Keratinocyte (primary cell): ENCODE results near the gene ESRRG. TPM values are rescaled to one million over a fixed set of nuclear protein-coding genes. Genes with fewer than 3 reads are reported as not detected.

Experiments
- DNase-seq: peaks from one replicate; pipeline ENCODE4 v3.0.0-alpha.2; 2011; ENCODE audit warnings: low read depth, missing footprints, low spot score
- FAIRE-seq: peaks from 2 replicates; lab custom pipeline; 2011; peaks lifted over from hg19 to GRCh38; lab: Jason Lieb, UNC
- H2AFZ ChIP-seq: 2 replicates; pipeline ENCODE4 v1.6.0; 2012; ENCODE audit warnings: low read length, control low read depth, inconsistent platforms; ENCODE audit not compliant: control insufficient read depth
- H3K27ac ChIP-seq: 2 replicates; pipeline ENCODE4 v1.5.1; 2011; ENCODE audit warnings: low read length; ENCODE audit not compliant: control insufficient read depth, insufficient read depth
- H3K27me3 ChIP-seq: 3 replicates; pipeline ENCODE4 v1.6.0; 2011; ENCODE audit warnings: low read length; ENCODE audit not compliant: control insufficient read depth, insufficient read depth; ENCODE audit errors: extremely low read depth
- H3K36me3 ChIP-seq, 2 experiments: 2 replicates in 1 of 2; 3 replicates in 1 of 2; pipeline ENCODE4 v1.5.1; 2011; ENCODE audit warnings: low read length in 2 of 2, mild to moderate bottlenecking in 1 of 2; ENCODE audit not compliant: control insufficient read depth in 2 of 2, insufficient read depth in 2 of 2; ENCODE audit errors: extremely low read depth in 1 of 2
- H3K4me1 ChIP-seq: 3 replicates; pipeline ENCODE4 v1.5.1; 2011; ENCODE audit warnings: low read length; ENCODE audit not compliant: control insufficient read depth, insufficient read depth; ENCODE audit errors: extremely low read depth
- H3K4me2 ChIP-seq: 3 replicates; pipeline ENCODE4 v1.6.0; 2011; ENCODE audit warnings: low read depth, low read length; ENCODE audit not compliant: control insufficient read depth, insufficient read depth; ENCODE audit errors: extremely low read depth
- H3K4me3 ChIP-seq, 3 experiments: fragments of 200-600 bp in 1 of 3; sonication (generic) in 1 of 3; 2 replicates in 2 of 3; 3 replicates in 1 of 3; pipeline ENCODE4 v1.5.1; 2011 to 2016; ENCODE audit warnings: low read length in 3 of 3, mild to moderate bottlenecking in 3 of 3, control low read depth in 2 of 3, inconsistent platforms in 1 of 3, low read depth in 1 of 3, mixed read lengths in 1 of 3, mixed run types in 1 of 3, moderate library complexity in 1 of 3; ENCODE audit not compliant: control insufficient read depth in 2 of 3, insufficient read depth in 2 of 3; ENCODE audit errors: extremely low read depth in 1 of 3
- H3K79me2 ChIP-seq: 2 replicates; pipeline ENCODE4 v1.6.0; 2012; ENCODE audit warnings: low read length; ENCODE audit not compliant: control insufficient read depth, insufficient read depth
- H3K9ac ChIP-seq: 3 replicates; pipeline ENCODE4 v1.6.0; 2011; ENCODE audit warnings: low read length; ENCODE audit not compliant: control insufficient read depth, insufficient read depth; ENCODE audit errors: extremely low read depth
- H3K9me1 ChIP-seq: 3 replicates; pipeline ENCODE4 v1.6.0; 2011; ENCODE audit warnings: low read length; ENCODE audit not compliant: control insufficient read depth, insufficient read depth; ENCODE audit errors: extremely low read depth
- H3K9me3 ChIP-seq: 2 replicates; pipeline ENCODE4 v1.5.1; 2012; ENCODE audit warnings: low read depth, low read length; ENCODE audit not compliant: control insufficient read depth
- H4K20me1 ChIP-seq: 3 replicates; pipeline ENCODE4 v1.6.0; 2011; ENCODE audit warnings: low read length; ENCODE audit not compliant: control insufficient read depth, insufficient read depth; ENCODE audit errors: extremely low read depth
- CTCF ChIP-seq, 3 experiments: IDR thresholded peaks in 1 of 3; conservative IDR thresholded peaks in 1 of 3; optimal IDR thresholded peaks in 1 of 3; 2 replicates in 2 of 3; 3 replicates in 1 of 3; pipeline versions ENCODE3 to v1.5.1; 2011; ENCODE audit warnings: low read length in 3 of 3, mild to moderate bottlenecking in 3 of 3, moderate library complexity in 2 of 3, control low read depth in 1 of 3, inconsistent platforms in 1 of 3; ENCODE audit not compliant: insufficient read depth in 2 of 3; ENCODE audit errors: extremely low read depth in 1 of 3
- EZH2 ChIP-seq: IDR thresholded peaks from one replicate; pipeline ENCODE4 v1.6.1; 2012; ENCODE audit warnings: inconsistent platforms, mild to moderate bottlenecking, low read length, moderate library complexity
- dilution Hi-C: fragments of 300-500 bp; cut with MboI; formaldehyde crosslinking; loops from one replicate; pipeline ENCODE4 v1.7.0; 2020; ENCODE audit warnings: low sequenced_read_pairs; ENCODE audit not compliant: extremely low pct_ligation_motif_present
- polyA plus RNA-seq, 5 experiments: library from polyadenylated mRNA; depleted of rRNA in 3 of 5; stranded (reverse) in 3 of 5; stranded (forward) in 1 of 5; unstranded in 1 of 5; fragments of >200 nt; gene quantifications; 1 replicate in 1 of 5; 2 replicates in 3 of 5; 3 replicates in 1 of 5; pipeline versions ENCODE4 v1.2.1 to v1.2.3, GENCODE V29; 2011 to 2012; ENCODE audit warnings: missing spikeins in 2 of 5, low read depth in 1 of 5, low replicate concordance in 1 of 5

ESRRG gene
- polyA plus RNA-seq, 1 donor (not counting 4 experiments of a cell fraction or from before 2014, with no cell fraction given) = 0.08 TPM

GRCh38 chr1:216475659-216476276 lies 247.5 kb downstream of the ESRRG start:
- FAIRE-seq = no peak
- dilution Hi-C loops = no loop called here
- TF ChIP-seq CTCF (optimal IDR thresholded peaks at IDR 0.05 in 1 of 3, IDR thresholded peaks at IDR 0.05 in 1 of 3, conservative IDR thresholded peaks at IDR 0.05 in 1 of 3; ENCODE audit: extremely low read depth in 1 of 3, insufficient read depth in 2 of 3, low read length in 3 of 3) (no peak), EZH2 (no peak)

GRCh38 chr1:216466162-216466801 lies 256.9 kb downstream of the ESRRG start:
- dilution Hi-C loops = no loop called here
- DNase-seq = no peak
- TF ChIP-seq EZH2 = no peak
- no peak for TF ChIP-seq CTCF (optimal IDR thresholded peaks at IDR 0.05 in 1 of 3, IDR thresholded peaks at IDR 0.05 in 1 of 3, conservative IDR thresholded peaks at IDR 0.05 in 1 of 3; ENCODE audit: extremely low read depth in 1 of 3, insufficient read depth in 2 of 3, low read length in 3 of 3)
- Histone ChIP-seq H3K79me2 (no peaks in the 10 kb centered on the region), H4K20me1 (no peaks in the 10 kb centered on the region), H3K4me1 (peaks cover 17% of the 10 kb centered on the region), H3K4me3 (no peak overlapping the region), H3K4me2 (peak overlapping the region; percentile 50), H3K9ac (no peak overlapping the region), H3K27me3 (no peaks in the 10 kb centered on the region), H3K36me3 (no peaks in the 10 kb centered on the region), H3K9me3 (no peaks in the 10 kb centered on the region), H3K9me1 (no peaks in the 10 kb centered on the region), H2AFZ (peak overlapping the region; percentile 37), H3K27ac (no peak overlapping the region)
- FAIRE-seq = no peak

More at GRCh38 chr1:216475659-216476276, 247.5 kb downstream of the ESRRG start:
- Histone ChIP-seq H3K36me3 (no peaks in the 10 kb centered on the region), H3K4me3 (no peak overlapping the region), H3K9me1 (no peaks in the 10 kb centered on the region), H3K9me3 (no peaks in the 10 kb centered on the region), H3K4me1 (no peaks in the 10 kb centered on the region), H3K27ac (no peak overlapping the region), H3K4me2 (no peak overlapping the region), H3K9ac (no peak overlapping the region), H4K20me1 (no peaks in the 10 kb centered on the region), H2AFZ (no peak overlapping the region), H3K27me3 (no peaks in the 10 kb centered on the region), H3K79me2 (no peaks in the 10 kb centered on the region)
- no peak for DNase-seq
